Stomach (tissue), 9 donors: Measurements from ENCODE around the gene BSX. TPM values are rescaled to one million over a fixed set of nuclear protein-coding genes. Genes with fewer than 3 reads are reported as not detected.

Source experiments
- DNase-seq, 2 donors: peaks; one replicate each; pipeline versions ENCODE4 v3.0.0 to v3.0.0-alpha.2; 2013 to 2019
- H3K27ac ChIP-seq, 5 donors: fragments of 200-600 bp in 4 of 5; sonication (generic) in 4 of 5; one replicate each; pipeline ENCODE4 v1.5.1; 2013 to 2019; ENCODE audit warnings: mild to moderate bottlenecking in 1 of 5, moderate library complexity in 1 of 5
- H3K27me3 ChIP-seq, 3 donors: fragments of 200-600 bp; sonication (generic); one replicate each; pipeline ENCODE4 v1.5.1; 2017 to 2019; ENCODE audit warnings: mixed run types in 1 of 3
- H3K36me3 ChIP-seq, 4 donors: fragments of 200-600 bp; sonication (generic); 1 replicate in 3 of 4; 2 replicates in 1 of 4; pipeline ENCODE4 v1.5.1; 2016 to 2019
- H3K4me1 ChIP-seq, 4 donors: fragments of 200-600 bp; sonication (generic); one replicate each; pipeline ENCODE4 v1.5.1; 2016 to 2019
- H3K4me3 ChIP-seq, 4 donors: fragments of 200-600 bp; sonication (generic) in 3 of 4; one replicate each; pipeline ENCODE4 v1.5.1; 2016 to 2019; ENCODE audit warnings: mild to moderate bottlenecking in 1 of 4
- H3K9me3 ChIP-seq, 4 donors: fragments of 200-600 bp; sonication (generic); one replicate each; pipeline ENCODE4 v1.5.1; 2016 to 2019
- CTCF ChIP-seq, 7 experiments: fragments of 450-650 bp in 4 of 7; fragments of 200-600 bp in 3 of 7; sonication (generic) in 3 of 7; IDR thresholded peaks; one replicate each; pipeline ENCODE4 v1.5.1; 2016 to 2019; ENCODE audit warnings: antibody characterized with exemption in 7 of 7, control low read depth in 2 of 7, mild to moderate bottlenecking in 1 of 7
- EP300 ChIP-seq: sonication (generic); formaldehyde crosslinking; IDR thresholded peaks from one replicate; pipeline ENCODE4 v1.6.1; 2017; ENCODE audit warnings: antibody characterized with exemption
- POLR2A ChIP-seq, 4 donors: fragments of 450-650 bp; IDR thresholded peaks; one replicate each; pipeline ENCODE4 v1.6.1; 2016; ENCODE audit warnings: antibody characterized with exemption in 4 of 4, control low read depth in 2 of 4, mild to moderate bottlenecking in 1 of 4, moderate library complexity in 1 of 4
- POLR2AphosphoS5 ChIP-seq, 3 donors: sonication (generic); formaldehyde crosslinking; IDR thresholded peaks; one replicate each; pipeline ENCODE4 v1.6.1; 2016; ENCODE audit warnings: antibody characterized with exemption in 3 of 3
- WGBS, 5 donors: extraction: QIAGEN DNeasy Blood & Tissue Kit in 3 of 5; methylation state at CpG; one replicate each; pipeline versions ENCODE4 v1.1.5 to v1.1.7; 2013 to 2018; 5-methylcytosine and 5-hydroxymethylcytosine counted together
- intact Hi-C: fragments of 100-400 bp; cut with DNase I; formaldehyde crosslinking; loops from one replicate; pipeline ENCODE4 v1.15.1; 2023; ENCODE audit warnings: low total_unique reads
- polyA plus RNA-seq, 3 donors: library from polyadenylated mRNA; stranded (reverse); fragments of 200-250 nt; gene quantifications; one replicate each; pipeline ENCODE4 v1.2.3, GENCODE V29; 2013
- total RNA-seq, 5 donors: library from RNA; depleted of rRNA; stranded (reverse); fragments of >200 nt; gene quantifications; one replicate each; pipeline versions ENCODE4 v1.1.0 to v1.2.3, GENCODE V29; 2014 to 2016
- donor health status: healthy with polysubstance abuse.
- donor health status: Bipolar disorder and iron deficiency.
- donor health status: healthy.

Gene BSX
- total and polyA plus RNA-seq, 8 donors = not detected

- no peak overlapping the region for H3K4me3 ChIP-seq
- H3K36me3 ChIP-seq = no peaks in the 10 kb centered on the region
- H3K27me3 ChIP-seq = peaks cover 0 to 74% (median 0%) of the 10 kb centered on the region in 3 donors
- H3K4me1 ChIP-seq = no peaks in the 10 kb centered on the region
- H3K9me3 ChIP-seq = no peaks in the 10 kb centered on the region
- no peak overlapping the region for H3K27ac ChIP-seq
- 9 to 30% (median 16%) methylated on average over 3 of the region's 3 CpGs for WGBS, 5 donors
- intact Hi-C loops = no loop called here
- TF ChIP-seq CTCF (IDR thresholded peaks at IDR 0.05) (no peak), POLR2AphosphoS5 (IDR thresholded peaks at IDR 0.05) (no peak), EP300 (no peak), POLR2A (IDR thresholded peaks at IDR 0.05) (no peak)
- no peak for DNase-seq
These were observed 13.9 kb upstream of the BSX start for GRCh38 chr11:122995526-122995925.

- TF ChIP-seq POLR2A (IDR thresholded peaks at IDR 0.05) (no peak), EP300 (no peak), POLR2AphosphoS5 (IDR thresholded peaks at IDR 0.05) (no peak), CTCF (IDR thresholded peaks at IDR 0.05) (no peak)
- H3K9me3 ChIP-seq = no peaks in the 10 kb centered on the region
- peaks cover 9 to 80% (median 70%) of the 10 kb centered on the region in 3 donors for H3K27me3 ChIP-seq
- intact Hi-C loops = no loop called here
- H3K4me3 ChIP-seq = peak overlapping the region; percentile 57 to 74 (median 66)
- peaks cover 15 to 31% (median 20%) of the 10 kb centered on the region in 4 donors for H3K4me1 ChIP-seq
- WGBS, 5 donors = 0 to 1% (median 1%) methylated on average over 48 to 59 of the region's 59 CpGs
- no peaks in the 10 kb centered on the region for H3K36me3 ChIP-seq
- peak in 1 of 2 donors; percentile 43 for DNase-seq
- H3K27ac ChIP-seq = no peak overlapping the region
These were observed 2.8 kb upstream of the BSX start for GRCh38 chr11:122984186-122985011.

GRCh38 chr11:122983438-122984185, 2.0 kb upstream of the BSX start:
- Histone ChIP-seq H3K27me3 (peaks cover 16 to 88% (median 78%) of the 10 kb centered on the region in 3 donors), H3K4me3 (peak overlapping the region; percentile 57 to 74 (median 66)), H3K36me3 (no peaks in the 10 kb centered on the region), H3K9me3 (peaks cover 0 to 6% (median 0%) of the 10 kb centered on the region in 4 donors), H3K27ac (no peak overlapping the region), H3K4me1 (peaks cover 15 to 35% (median 20%) of the 10 kb centered on the region in 4 donors)
- intact Hi-C loops = no loop called here
- DNase-seq = no peak
- WGBS, 5 donors = 6 to 14% (median 10%) methylated on average over 20 to 26 of the region's 26 CpGs
- TF ChIP-seq POLR2A (IDR thresholded peaks at IDR 0.05) (no peak), POLR2AphosphoS5 (IDR thresholded peaks at IDR 0.05) (no peak), CTCF (IDR thresholded peaks at IDR 0.05) (no peak), EP300 (no peak)

- TF ChIP-seq CTCF (IDR thresholded peaks at IDR 0.05) = no peak
- TF ChIP-seq POLR2A (IDR thresholded peaks at IDR 0.05) = no peak
- TF ChIP-seq EP300 = no peak
- Histone ChIP-seq H3K4me1 (peaks cover 17 to 54% (median 33%) of the 10 kb centered on the region in 4 donors), H3K36me3 (no peaks in the 10 kb centered on the region), H3K27me3 (peaks cover 40 to 100% (median 99%) of the 10 kb centered on the region in 3 donors), H3K9me3 (peaks cover 0 to 6% (median 0%) of the 10 kb centered on the region in 4 donors), H3K27ac (no peak overlapping the region), H3K4me3 (no peak overlapping the region)
- no peak for DNase-seq
- intact Hi-C loops = no loop called here
- 4 to 6% (median 5%) methylated on average over 24 to 27 of the region's 27 CpGs for WGBS, 5 donors
These were observed 1.6 kb downstream of the BSX start for GRCh38 chr11:122979815-122980595.
